WTC11 (cell line): ENCODE data around the gene DUS1L. TPM values are rescaled to one million over a fixed set of nuclear protein-coding genes. Genes with fewer than 3 reads are reported as not detected.
A peak's percentile ranks its signal among the peaks of the same experiment; 100 is the strongest.

ENCODE experiments used
- ATF1 ChIP-seq: sonication (generic); formaldehyde crosslinking; IDR thresholded peaks from 2 replicates; pipeline ENCODE4 v1.8.1; 2023; ENCODE audit warnings: mild to moderate bottlenecking, moderate library complexity, missing genetic modification reagents
- ATF6 ChIP-seq: sonication (generic); formaldehyde crosslinking; IDR thresholded peaks from 2 replicates; pipeline ENCODE4 v1.8.1; 2023; ENCODE audit warnings: mild to moderate bottlenecking, missing genetic modification reagents
- CBFB ChIP-seq: sonication (generic); formaldehyde crosslinking; IDR thresholded peaks from 2 replicates; pipeline ENCODE4 v1.8.1; 2022; ENCODE audit warnings: mild to moderate bottlenecking, low read depth, missing genetic modification reagents
- CREB1 ChIP-seq: sonication (generic); formaldehyde crosslinking; IDR thresholded peaks from 2 replicates; pipeline ENCODE4 v1.8.0; 2023; ENCODE audit warnings: mild to moderate bottlenecking, missing genetic modification reagents
- CREM ChIP-seq: sonication (generic); formaldehyde crosslinking; IDR thresholded peaks from 2 replicates; pipeline ENCODE4 v1.8.1; 2022; ENCODE audit warnings: mild to moderate bottlenecking, missing genetic modification reagents, moderate library complexity
- E2F1 ChIP-seq: sonication (generic); formaldehyde crosslinking; IDR thresholded peaks from 2 replicates; pipeline ENCODE4 v1.8.0; 2022; ENCODE audit warnings: mild to moderate bottlenecking, missing genetic modification reagents
- ELF4 ChIP-seq: sonication (generic); formaldehyde crosslinking; IDR thresholded peaks from 2 replicates; pipeline ENCODE4 v1.8.1; 2022; ENCODE audit warnings: low read depth, mild to moderate bottlenecking, moderate library complexity, missing genetic modification reagents
- FOXJ3 ChIP-seq: sonication (generic); formaldehyde crosslinking; IDR thresholded peaks from 2 replicates; pipeline ENCODE4 v1.9.0; 2021; ENCODE audit warnings: missing genetic modification reagents, mild to moderate bottlenecking, borderline replicate concordance
- FOXP1 ChIP-seq: sonication (generic); formaldehyde crosslinking; IDR thresholded peaks from 2 replicates; pipeline ENCODE4 v1.8.0; 2022; ENCODE audit warnings: missing genetic modification reagents, mild to moderate bottlenecking, moderate library complexity, borderline replicate concordance
- MYBL2 ChIP-seq: sonication (generic); formaldehyde crosslinking; IDR thresholded peaks from 2 replicates; pipeline ENCODE4 v1.8.1; 2023; ENCODE audit warnings: mild to moderate bottlenecking, moderate library complexity, missing genetic modification reagents
- NFATC4 ChIP-seq: fragments of 250-450 bp; sonication (Bioruptor Pico); IDR thresholded peaks from 2 replicates; pipeline ENCODE4 v1.9.0; 2021; ENCODE audit warnings: mild to moderate bottlenecking
- NR3C1 ChIP-seq: sonication (generic); formaldehyde crosslinking; conservative IDR thresholded peaks from 2 replicates; pipeline ENCODE4 v1.8.1; 2023; ENCODE audit warnings: low read depth, mild to moderate bottlenecking, missing genetic modification reagents
- SMAD4 ChIP-seq: sonication (generic); formaldehyde crosslinking; IDR thresholded peaks from 2 replicates; pipeline ENCODE4 v1.8.0; 2022; ENCODE audit warnings: mild to moderate bottlenecking, missing genetic modification reagents
- SP1 ChIP-seq: sonication (generic); formaldehyde crosslinking; conservative IDR thresholded peaks from 2 replicates; pipeline ENCODE4 v1.8.1; 2022; ENCODE audit warnings: missing genetic modification reagents
- STAT6 ChIP-seq: sonication (generic); formaldehyde crosslinking; conservative IDR thresholded peaks from 2 replicates; pipeline ENCODE4 v1.8.1; 2023; ENCODE audit warnings: mild to moderate bottlenecking, low read depth, missing genetic modification reagents, moderate library complexity
- ZNF138 ChIP-seq: sonication (generic); formaldehyde crosslinking; conservative IDR thresholded peaks from 2 replicates; pipeline ENCODE4 v1.8.1; 2022; ENCODE audit warnings: mild to moderate bottlenecking, moderate library complexity, missing genetic modification reagents
- ZNF317 ChIP-seq: sonication (generic); formaldehyde crosslinking; IDR thresholded peaks from 2 replicates; pipeline ENCODE4 v1.8.1; 2023; ENCODE audit warnings: low read depth, mild to moderate bottlenecking, moderate library complexity, missing genetic modification reagents, borderline replicate concordance
- ZNF416 ChIP-seq: fragments of 250-450 bp; sonication (Bioruptor Pico); IDR thresholded peaks from 2 replicates; pipeline ENCODE4 v1.9.0; 2021; ENCODE audit warnings: mild to moderate bottlenecking, inconsistent platforms
- ZNF671 ChIP-seq: fragments of 250-450 bp; sonication (Bioruptor Pico); IDR thresholded peaks from 2 replicates; pipeline ENCODE4 v1.8.0; 2021; ENCODE audit warnings: mild to moderate bottlenecking
- total RNA-seq: library from RNA; stranded (reverse); gene quantifications from 3 replicates; pipeline ENCODE4 v1.2.3, GENCODE V29; 2021
- TF ChIP-seq, protein P1 (sequence below): sonication (generic); formaldehyde crosslinking; IDR thresholded peaks from 2 replicates; pipeline ENCODE4 v1.8.0; 2023; ENCODE audit warnings: mild to moderate bottlenecking, missing genetic modification reagents
- TF ChIP-seq, protein P2 (sequence below): fragments of 250-450 bp; sonication (Bioruptor Pico); conservative IDR thresholded peaks from 2 replicates; pipeline ENCODE4 v1.9.0; 2021; ENCODE audit warnings: mild to moderate bottlenecking
- TF ChIP-seq, protein P3 (sequence below): fragments of 200-600 bp; IDR thresholded peaks from 2 replicates; pipeline ENCODE4 v1.8.0; 2022; ENCODE audit warnings: antibody characterized with exemption
- TF ChIP-seq, protein P4 (sequence below): sonication (generic); formaldehyde crosslinking; IDR thresholded peaks from 2 replicates; pipeline ENCODE4 v1.8.1; 2023; ENCODE audit warnings: mild to moderate bottlenecking, missing genetic modification reagents, moderate library complexity

The DUS1L gene
- total RNA-seq, 1 experiment from 2014 or later: 120 TPM

DNA sequence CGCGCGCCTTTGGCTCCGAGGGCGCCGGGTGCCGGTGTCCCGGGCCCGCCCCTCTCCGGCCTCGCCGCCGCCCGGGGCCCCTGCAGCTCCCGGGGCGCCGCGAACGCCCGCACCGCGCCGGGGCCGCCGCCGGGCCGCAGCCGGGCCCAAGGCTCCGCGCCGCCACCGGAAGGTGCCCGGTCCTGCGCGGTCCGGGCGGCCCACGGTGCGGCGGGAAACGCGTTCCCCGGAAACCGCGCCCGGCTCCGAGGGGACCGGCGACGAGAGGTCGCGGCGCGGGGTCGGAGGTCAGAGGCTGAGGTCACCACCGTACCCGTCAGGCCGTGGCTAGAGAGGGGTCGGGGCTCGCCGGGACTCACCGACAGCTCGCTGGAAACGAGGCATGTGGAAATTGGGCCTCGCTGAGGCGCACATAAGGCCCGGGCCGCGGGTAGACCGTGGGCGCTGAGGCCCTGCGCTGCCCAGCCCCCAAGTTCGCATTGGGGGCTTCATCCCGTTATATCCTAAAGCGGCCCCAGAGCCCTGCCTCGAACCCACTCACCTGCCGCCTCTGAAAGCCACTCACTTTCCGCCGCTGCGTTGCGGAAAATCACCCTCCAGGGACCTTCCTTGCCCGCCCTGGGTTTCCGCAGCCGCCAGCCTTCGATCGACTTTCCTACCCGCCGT, at the start of gene DUS1L (continued):
- TF ChIP-seq, protein P1, sequence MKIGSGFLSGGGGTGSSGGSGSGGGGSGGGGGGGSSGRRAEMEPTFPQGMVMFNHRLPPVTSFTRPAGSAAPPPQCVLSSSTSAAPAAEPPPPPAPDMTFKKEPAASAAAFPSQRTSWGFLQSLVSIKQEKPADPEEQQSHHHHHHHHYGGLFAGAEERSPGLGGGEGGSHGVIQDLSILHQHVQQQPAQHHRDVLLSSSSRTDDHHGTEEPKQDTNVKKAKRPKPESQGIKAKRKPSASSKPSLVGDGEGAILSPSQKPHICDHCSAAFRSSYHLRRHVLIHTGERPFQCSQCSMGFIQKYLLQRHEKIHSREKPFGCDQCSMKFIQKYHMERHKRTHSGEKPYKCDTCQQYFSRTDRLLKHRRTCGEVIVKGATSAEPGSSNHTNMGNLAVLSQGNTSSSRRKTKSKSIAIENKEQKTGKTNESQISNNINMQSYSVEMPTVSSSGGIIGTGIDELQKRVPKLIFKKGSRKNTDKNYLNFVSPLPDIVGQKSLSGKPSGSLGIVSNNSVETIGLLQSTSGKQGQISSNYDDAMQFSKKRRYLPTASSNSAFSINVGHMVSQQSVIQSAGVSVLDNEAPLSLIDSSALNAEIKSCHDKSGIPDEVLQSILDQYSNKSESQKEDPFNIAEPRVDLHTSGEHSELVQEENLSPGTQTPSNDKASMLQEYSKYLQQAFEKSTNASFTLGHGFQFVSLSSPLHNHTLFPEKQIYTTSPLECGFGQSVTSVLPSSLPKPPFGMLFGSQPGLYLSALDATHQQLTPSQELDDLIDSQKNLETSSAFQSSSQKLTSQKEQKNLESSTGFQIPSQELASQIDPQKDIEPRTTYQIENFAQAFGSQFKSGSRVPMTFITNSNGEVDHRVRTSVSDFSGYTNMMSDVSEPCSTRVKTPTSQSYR (CRISPR knock-in tag): 0 out of 2 replicates have a peak, but pooled peaks have one; percentile 23
- TF ChIP-seq SP1 (peak; percentile 88), MYBL2 (CRISPR knock-in tag) (peak; percentile 60; the same call in 1 of the 2 replicates), ZNF671 (CRISPR knock-in tag) (no peak), NR3C1 (no peak), ZNF138 (CRISPR knock-in tag) (no peak), STAT6 (CRISPR knock-in tag) (no peak), ATF1 (CRISPR knock-in tag) (no peak), ZNF317 (CRISPR knock-in tag) (no peak), ATF6 (CRISPR knock-in tag) (no peak), CBFB (CRISPR knock-in tag) (no peak), FOXJ3 (CRISPR knock-in tag) (no peak), ZNF416 (CRISPR knock-in tag) (no peak), CREM (CRISPR knock-in tag) (peak; percentile 56; the same call in 1 of the 2 replicates), NFATC4 (CRISPR knock-in tag) (no peak), ELF4 (CRISPR knock-in tag) (no peak), CREB1 (CRISPR knock-in tag) (no peak), E2F1 (no peak), FOXP1 (peak; percentile 87; the same call in 1 of the 2 replicates), SMAD4 (CRISPR knock-in tag) (no peak)
- TF ChIP-seq, protein P2, sequence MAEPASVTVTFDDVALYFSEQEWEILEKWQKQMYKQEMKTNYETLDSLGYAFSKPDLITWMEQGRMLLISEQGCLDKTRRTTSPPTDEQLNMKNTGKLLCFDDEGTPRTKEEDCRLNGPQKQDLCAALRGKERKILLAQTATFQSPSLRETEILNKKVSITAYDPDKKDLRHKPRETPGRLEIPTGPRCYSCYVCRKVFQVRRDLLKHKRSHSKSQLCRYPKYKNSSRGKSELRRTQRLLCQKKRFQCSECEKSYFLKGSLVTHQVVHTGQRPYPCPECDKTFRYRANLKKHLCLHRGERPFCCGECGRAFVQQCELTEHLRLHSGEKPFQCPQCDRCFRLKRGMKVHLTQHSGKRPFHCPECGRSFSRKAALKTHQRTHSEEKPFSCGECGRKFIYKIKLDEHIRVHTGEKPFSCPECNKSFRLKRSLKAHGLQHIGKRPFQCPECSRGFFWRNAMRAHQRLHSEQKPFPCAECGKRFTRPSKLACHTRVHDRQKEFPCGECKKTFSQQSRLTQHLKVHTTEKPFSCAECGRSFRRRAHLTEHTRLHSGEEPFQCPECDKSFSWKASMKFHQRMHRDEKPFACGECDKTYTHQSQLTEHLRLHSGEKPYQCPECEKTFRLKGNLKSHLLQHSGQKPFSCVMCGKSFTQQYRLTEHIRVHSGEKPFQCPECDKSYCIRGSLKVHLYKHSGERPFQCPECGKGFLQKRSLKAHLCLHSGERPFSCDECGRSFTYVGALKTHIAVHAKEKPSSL (CRISPR knock-in tag): no peak
- TF ChIP-seq, protein P3, sequence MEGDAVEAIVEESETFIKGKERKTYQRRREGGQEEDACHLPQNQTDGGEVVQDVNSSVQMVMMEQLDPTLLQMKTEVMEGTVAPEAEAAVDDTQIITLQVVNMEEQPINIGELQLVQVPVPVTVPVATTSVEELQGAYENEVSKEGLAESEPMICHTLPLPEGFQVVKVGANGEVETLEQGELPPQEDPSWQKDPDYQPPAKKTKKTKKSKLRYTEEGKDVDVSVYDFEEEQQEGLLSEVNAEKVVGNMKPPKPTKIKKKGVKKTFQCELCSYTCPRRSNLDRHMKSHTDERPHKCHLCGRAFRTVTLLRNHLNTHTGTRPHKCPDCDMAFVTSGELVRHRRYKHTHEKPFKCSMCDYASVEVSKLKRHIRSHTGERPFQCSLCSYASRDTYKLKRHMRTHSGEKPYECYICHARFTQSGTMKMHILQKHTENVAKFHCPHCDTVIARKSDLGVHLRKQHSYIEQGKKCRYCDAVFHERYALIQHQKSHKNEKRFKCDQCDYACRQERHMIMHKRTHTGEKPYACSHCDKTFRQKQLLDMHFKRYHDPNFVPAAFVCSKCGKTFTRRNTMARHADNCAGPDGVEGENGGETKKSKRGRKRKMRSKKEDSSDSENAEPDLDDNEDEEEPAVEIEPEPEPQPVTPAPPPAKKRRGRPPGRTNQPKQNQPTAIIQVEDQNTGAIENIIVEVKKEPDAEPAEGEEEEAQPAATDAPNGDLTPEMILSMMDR: no peak
- TF ChIP-seq, protein P4, sequence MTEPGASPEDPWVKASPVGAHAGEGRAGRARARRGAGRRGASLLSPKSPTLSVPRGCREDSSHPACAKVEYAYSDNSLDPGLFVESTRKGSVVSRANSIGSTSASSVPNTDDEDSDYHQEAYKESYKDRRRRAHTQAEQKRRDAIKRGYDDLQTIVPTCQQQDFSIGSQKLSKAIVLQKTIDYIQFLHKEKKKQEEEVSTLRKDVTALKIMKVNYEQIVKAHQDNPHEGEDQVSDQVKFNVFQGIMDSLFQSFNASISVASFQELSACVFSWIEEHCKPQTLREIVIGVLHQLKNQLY: no peak
